ENCODE data around the gene BARHL2. TPM values are rescaled to one million over a fixed set of nuclear protein-coding genes. Genes with fewer than 3 reads are reported as not detected.

The BARHL2 gene
- total and polyA plus RNA-seq, 10 of the 15 experiments (the other 5 are each of a cell fraction or from before 2014, with no cell fraction given): not detected

GRCh38 chr1:90761781-90762589 lies 44.9 kb upstream of the BARHL2 start (continued):
- no peak for TF ChIP-seq E4F1 (IDR thresholded peaks at IDR 0.05; ENCODE audit: borderline replicate concordance, partially characterized antibody)
- no peak for TF ChIP-seq NFIC (IDR thresholded peaks at IDR 0.05; ENCODE audit: low read depth, low read length)
- no peak for TF ChIP-seq MLLT1 (IDR thresholded peaks at IDR 0.05)
- no peak for TF ChIP-seq LARP7 (IDR thresholded peaks at IDR 0.05)
- no peak for TF ChIP-seq TCF3 (IDR thresholded peaks at IDR 0.05; ENCODE audit: borderline replicate concordance, insufficient read depth, low read depth, low read length)
- TF ChIP-seq EED (IDR thresholded peaks at IDR 0.05; ENCODE audit: low read depth): no peak
- no peak for TF ChIP-seq FOS (IDR thresholded peaks at IDR 0.05; ENCODE audit: borderline replicate concordance, extremely low read depth, insufficient read length)
- no peak for TF ChIP-seq ZZZ3 (IDR thresholded peaks at IDR 0.05; ENCODE audit: control insufficient read depth, insufficient read length, low read depth)
- TF ChIP-seq HSF1 (IDR thresholded peaks at IDR 0.05; ENCODE audit: low read depth, low read length): no peak
- TF ChIP-seq ZBTB40 (IDR thresholded peaks at IDR 0.05; ENCODE audit: borderline replicate concordance): no peak
- no peak for TF ChIP-seq TAF1 (IDR thresholded peaks at IDR 0.05; ENCODE audit: borderline replicate concordance, low read depth, low read length)
- no peak for TF ChIP-seq IKZF1 (conservative IDR thresholded peaks at IDR 0.05)
- TF ChIP-seq WRNIP1 (IDR thresholded peaks at IDR 0.05; ENCODE audit: borderline replicate concordance, low read depth, low read length): no peak
- no peak for TF ChIP-seq FOXK2 (IDR thresholded peaks at IDR 0.05)
